ENCODE data around the gene CRLF1.

The CRLF1 gene

GRCh38 chr19:18557411-18558201 lies 49.0 kb downstream of the CRLF1 start, which contains the start of gene KXD1:
TSS of gene KXD1 (plus strand) at chr19:18557870. CDS start at chr19:18562057, 4,187 bp downstream.
- peak; percentile 99 for DNase-seq (ENCODE audit: low read depth)

- DNase-seq (ENCODE audit: low read depth), result peak; percentile 77
Observed at GRCh38 chr19:18551631-18552030, 55.0 kb downstream of the CRLF1 start.

- DNase-seq (ENCODE audit: low read depth), result peak; percentile 59
Observed at GRCh38 chr19:18543814-18544475, 62.7 kb downstream of the CRLF1 start.
